Left lung (tissue), 10 donors: ENCODE results near the gene TPD52L1. TPM values are rescaled to one million over a fixed set of nuclear protein-coding genes. Genes with fewer than 3 reads are reported as not detected.
"Not testable (repeated sequence)": the region's sequence is repeated elsewhere in the genome, so short reads cannot be mapped to it uniquely, and the experiment has no call there.

Experiments
- ATAC-seq: fragments of 200-7000 bp; cut with Tn5 transposase; one replicate; pipeline ENCODE4 v1.9.1; 2020; ENCODE audit warnings: moderate library complexity
- DNase-seq, 4 donors: peaks; one replicate each; pipeline ENCODE4 v3.0.0-alpha.2; 2013 to 2020
- H3K27ac ChIP-seq, 2 donors: fragments of 200-600 bp; sonication (generic) in 1 of 2; one replicate each; pipeline versions ENCODE4 v1.5.0 to v1.8.0; 2020 to 2021
- H3K27me3 ChIP-seq, 2 donors: fragments of 200-600 bp; sonication (generic) in 1 of 2; one replicate each; pipeline versions ENCODE4 v1.5.0 to v1.8.0; 2020 to 2021
- H3K36me3 ChIP-seq, 2 donors: fragments of 200-600 bp; sonication (generic) in 1 of 2; one replicate each; pipeline versions ENCODE4 v1.5.0 to v1.8.0; 2020 to 2021
- H3K4me1 ChIP-seq, 2 donors: fragments of 200-600 bp; one replicate each; pipeline ENCODE4 v1.8.0; 2021
- H3K4me3 ChIP-seq, 2 donors: fragments of 200-600 bp; sonication (generic) in 1 of 2; one replicate each; pipeline versions ENCODE4 v1.5.0 to v1.8.0; 2020 to 2021; ENCODE audit warnings: mild to moderate bottlenecking in 1 of 2
- H3K9me3 ChIP-seq, 2 donors: fragments of 200-600 bp; sonication (generic) in 1 of 2; one replicate each; pipeline versions ENCODE4 v1.5.0 to v1.8.0; 2020 to 2021
- intact Hi-C, 2 donors: fragments of 100-400 bp; cut with DNase I; formaldehyde crosslinking; loops; one replicate each; pipeline versions ENCODE4 v1.11.2 to v1.14.2; 2022
- polyA plus RNA-seq, 6 donors: library from polyadenylated mRNA; unstranded; fragments of 120-200 nt; gene quantifications; one replicate each; pipeline ENCODE4 v1.2.1, GENCODE V29; 2013; ENCODE audit not compliant: insufficient read length in 6 of 6
- total RNA-seq, 2 donors: library from RNA; stranded (reverse); fragmentation: NEBNext Ultra II Directional; extraction: Animal tissue kit (Norgen Biotek cat#: 25700); gene quantifications; one replicate each; pipeline ENCODE4 v1.2.1, GENCODE V29; 2021
- TF ChIP-seq, protein P1 (sequence below), 2 donors: fragments of 200-600 bp; sonication (generic) in 1 of 2; IDR thresholded peaks; one replicate each; pipeline versions ENCODE4 v1.5.0 to v1.8.0; 2021; ENCODE audit warnings: antibody characterized with exemption in 2 of 2
- donor health status: DM: no; HTN: yes; CAD: no.
- donor health status: DM: no; HTN: no; CAD: no.

Gene TPD52L1
- total and polyA plus RNA-seq, 8 donors, result 17.4 to 125 (median 80.4) TPM

DNA sequence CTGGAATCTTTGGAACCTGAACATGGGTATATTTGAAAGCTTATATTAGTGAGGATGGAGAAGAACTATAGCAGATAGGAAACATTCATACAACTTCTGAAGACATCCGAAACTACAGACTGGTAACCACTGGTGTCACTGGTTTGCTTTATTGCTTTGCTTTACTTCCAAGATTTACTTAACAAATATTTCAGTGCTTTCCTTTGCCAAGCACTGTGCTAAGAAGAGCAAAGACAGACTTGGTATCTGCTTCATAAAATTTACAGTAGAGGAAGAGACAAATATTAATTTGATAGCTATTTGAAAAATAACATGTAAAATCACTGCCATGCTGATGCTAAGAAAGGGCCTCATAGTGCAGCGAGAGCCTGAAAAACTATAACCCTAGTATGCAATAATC is 1.8 kb downstream of the TPD52L1 start:
- TF ChIP-seq, protein P1, sequence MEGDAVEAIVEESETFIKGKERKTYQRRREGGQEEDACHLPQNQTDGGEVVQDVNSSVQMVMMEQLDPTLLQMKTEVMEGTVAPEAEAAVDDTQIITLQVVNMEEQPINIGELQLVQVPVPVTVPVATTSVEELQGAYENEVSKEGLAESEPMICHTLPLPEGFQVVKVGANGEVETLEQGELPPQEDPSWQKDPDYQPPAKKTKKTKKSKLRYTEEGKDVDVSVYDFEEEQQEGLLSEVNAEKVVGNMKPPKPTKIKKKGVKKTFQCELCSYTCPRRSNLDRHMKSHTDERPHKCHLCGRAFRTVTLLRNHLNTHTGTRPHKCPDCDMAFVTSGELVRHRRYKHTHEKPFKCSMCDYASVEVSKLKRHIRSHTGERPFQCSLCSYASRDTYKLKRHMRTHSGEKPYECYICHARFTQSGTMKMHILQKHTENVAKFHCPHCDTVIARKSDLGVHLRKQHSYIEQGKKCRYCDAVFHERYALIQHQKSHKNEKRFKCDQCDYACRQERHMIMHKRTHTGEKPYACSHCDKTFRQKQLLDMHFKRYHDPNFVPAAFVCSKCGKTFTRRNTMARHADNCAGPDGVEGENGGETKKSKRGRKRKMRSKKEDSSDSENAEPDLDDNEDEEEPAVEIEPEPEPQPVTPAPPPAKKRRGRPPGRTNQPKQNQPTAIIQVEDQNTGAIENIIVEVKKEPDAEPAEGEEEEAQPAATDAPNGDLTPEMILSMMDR (IDR thresholded peaks at IDR 0.05), result no peak
- DNase-seq (no peak), ATAC-seq (no peak)
- intact Hi-C loops, result no loop called here
- Histone ChIP-seq H3K4me1 (peaks cover 0 to 16% of the 10 kb centered on the region in 2 donors), H3K36me3 (no peaks in the 10 kb centered on the region), H3K27ac (no peak overlapping the region), H3K9me3 (no peaks in the 10 kb centered on the region), H3K27me3 (peaks cover 0 to 39% of the 10 kb centered on the region in 2 donors), H3K4me3 (no peak overlapping the region)

DNA sequence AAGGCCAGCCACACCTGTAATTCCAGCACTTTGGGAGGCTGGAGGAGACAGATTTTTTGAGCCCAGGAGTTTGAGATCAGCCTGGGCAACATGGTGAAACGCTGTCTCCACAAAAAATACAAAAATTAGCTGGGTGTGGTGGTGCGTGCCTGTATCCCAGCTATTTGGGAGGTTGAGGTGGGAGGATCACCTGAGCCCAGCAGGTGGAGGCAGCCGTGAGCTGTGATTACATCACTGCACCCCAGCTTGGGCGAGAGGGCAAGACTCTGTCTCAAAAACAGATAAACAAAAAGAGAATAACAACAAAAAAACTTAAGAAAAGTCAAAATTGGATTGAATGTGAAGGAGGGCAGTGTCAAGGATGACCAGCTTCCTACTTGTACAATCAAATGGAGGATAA is 2.9 kb downstream of the TPD52L1 start:
- Histone ChIP-seq H3K4me3 (no peak overlapping the region), H3K27ac (no peak overlapping the region), H3K9me3 (no peaks in the 10 kb centered on the region), H3K27me3 (peaks cover 0 to 36% of the 10 kb centered on the region in 2 donors), H3K4me1 (peaks cover 0 to 16% of the 10 kb centered on the region in 2 donors), H3K36me3 (no peaks in the 10 kb centered on the region)
- no peak for ATAC-seq
- no peak for DNase-seq
- intact Hi-C loops, result no loop called here
- TF ChIP-seq, protein P1 (IDR thresholded peaks at IDR 0.05), result no peak

DNA sequence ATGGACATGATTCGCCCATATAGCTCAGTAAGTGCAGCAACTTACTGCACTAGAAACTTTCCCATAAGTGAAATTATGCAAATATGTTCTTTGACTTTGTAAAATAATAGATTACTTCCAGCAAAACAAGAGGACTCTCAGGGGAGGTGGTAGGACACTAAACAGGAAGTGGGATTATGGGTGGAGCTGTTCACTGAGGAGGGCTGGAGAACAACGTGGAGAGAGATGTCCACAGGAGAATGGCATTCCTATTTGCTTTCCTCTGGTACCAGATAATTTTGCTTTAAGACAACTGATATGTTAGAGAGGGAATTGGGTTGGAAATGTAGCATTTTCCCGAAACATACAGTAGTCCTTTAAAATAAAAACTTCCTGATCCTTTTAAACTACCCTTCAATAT is 3.7 kb downstream of the TPD52L1 start:
- no peak overlapping the region for H3K4me3 ChIP-seq
- peaks cover 0 to 34% of the 10 kb centered on the region in 2 donors for H3K27me3 ChIP-seq
- TF ChIP-seq, protein P1 (IDR thresholded peaks at IDR 0.05), result no peak
- no peak overlapping the region for H3K27ac ChIP-seq
- no peak for ATAC-seq
- no peaks in the 10 kb centered on the region for H3K9me3 ChIP-seq
- intact Hi-C loops, result no loop called here
- peaks cover 0 to 16% of the 10 kb centered on the region in 2 donors for H3K4me1 ChIP-seq
- H3K36me3 ChIP-seq, result no peaks in the 10 kb centered on the region
- no peak for DNase-seq

DNA sequence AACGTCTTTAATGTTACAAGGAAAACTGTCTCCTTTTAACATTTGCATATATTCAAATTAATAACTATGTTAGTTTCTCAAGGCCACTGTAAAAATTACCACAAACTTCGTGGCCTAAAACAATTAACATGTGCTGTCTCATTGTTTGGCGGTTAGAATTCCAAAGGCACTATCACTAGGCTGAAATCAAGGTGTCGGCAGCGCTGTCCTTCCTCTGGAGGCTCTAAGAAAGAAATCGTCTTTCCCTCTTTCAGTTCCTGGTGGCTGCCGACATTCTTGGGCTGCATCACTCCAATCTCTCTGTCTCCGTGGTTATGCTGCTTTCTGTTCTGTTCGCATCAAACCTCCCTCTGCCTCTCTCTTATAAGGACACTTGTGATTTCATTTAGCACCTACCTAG is 4.2 kb downstream of the TPD52L1 start:
- Histone ChIP-seq H3K4me1 (peaks cover 0 to 16% of the 10 kb centered on the region in 2 donors), H3K27ac (no peak overlapping the region), H3K27me3 (peaks cover 0 to 30% of the 10 kb centered on the region in 2 donors), H3K36me3 (no peaks in the 10 kb centered on the region), H3K4me3 (no peak overlapping the region), H3K9me3 (no peaks in the 10 kb centered on the region)
- DNase-seq (no peak), ATAC-seq (no peak)
- TF ChIP-seq, protein P1 (IDR thresholded peaks at IDR 0.05), result no peak
- intact Hi-C loops, result no loop called here

DNA sequence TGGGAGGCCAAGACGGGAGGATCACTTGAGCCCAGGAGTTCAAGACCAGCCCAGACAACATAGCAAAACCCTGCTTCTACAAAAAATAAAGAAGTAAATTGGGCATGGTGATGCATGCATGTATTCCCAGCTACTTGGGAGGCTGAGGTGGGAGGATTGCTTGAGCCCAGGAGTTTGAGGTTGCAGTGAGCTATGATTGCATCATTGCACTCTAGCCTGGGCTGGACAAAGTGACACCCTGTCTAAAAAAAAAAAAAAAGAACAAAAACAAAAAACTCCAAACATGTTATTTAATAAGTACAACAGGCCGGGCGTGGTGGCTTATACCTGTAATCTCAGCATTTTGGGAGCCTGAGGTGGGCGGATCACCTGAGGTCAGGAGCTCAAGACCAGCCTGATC is 9.8 kb downstream of the TPD52L1 start:
- H3K36me3 ChIP-seq, H3K9me3 ChIP-seq, H3K27me3 ChIP-seq, intact Hi-C loops, H3K27ac ChIP-seq, ATAC-seq, H3K4me3 ChIP-seq, DNase-seq, H3K4me1 ChIP-seq: not testable (repeated sequence)

DNA sequence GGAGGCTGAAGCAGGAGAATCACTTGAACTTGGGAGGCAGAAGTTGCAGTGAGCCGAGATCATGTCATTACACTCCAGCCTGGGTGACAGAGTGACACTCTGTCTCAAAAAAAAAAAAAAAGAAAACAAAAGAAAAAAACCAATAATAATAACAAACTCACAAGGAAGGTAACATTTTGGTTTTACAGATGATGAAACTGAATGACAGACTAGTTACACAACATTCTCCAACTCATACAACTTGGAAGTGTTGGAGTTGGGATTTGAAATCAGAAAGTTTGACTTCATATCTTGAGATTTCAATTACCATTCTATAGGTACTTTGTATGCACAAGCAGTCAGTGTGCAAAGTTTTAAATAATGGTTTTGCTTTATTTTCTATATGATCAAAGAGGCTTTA is 10.2 kb downstream of the TPD52L1 start:
- intact Hi-C loops, result no loop called here

More for the DNA sequence above, 10.2 kb downstream of the TPD52L1 start:
- DNase-seq (no peak), ATAC-seq (no peak)
- Histone ChIP-seq H3K36me3 (no peaks in the 10 kb centered on the region), H3K27ac (no peak overlapping the region), H3K4me3 (no peak overlapping the region), H3K9me3 (no peaks in the 10 kb centered on the region), H3K27me3 (no peaks in the 10 kb centered on the region), H3K4me1 (no peaks in the 10 kb centered on the region)
- TF ChIP-seq, protein P1 (IDR thresholded peaks at IDR 0.05), result no peak
